B cell (primary cell): ENCODE data around the gene MBNL1.

Source experiments
- EZH2 ChIP-seq: IDR thresholded peaks from 2 replicates; pipeline ENCODE4 v1.6.1; 2012; ENCODE audit warnings: borderline replicate concordance, low read depth, mild to moderate bottlenecking, moderate library complexity, low read length; ENCODE audit not compliant: insufficient read depth, poor library complexity, severe bottlenecking
- TF ChIP-seq, protein P1 (sequence below): fragments of 200-600 bp; IDR thresholded peaks from one replicate; pipeline ENCODE4 v1.8.0; 2022; ENCODE audit warnings: antibody characterized with exemption, mild to moderate bottlenecking

DNA sequence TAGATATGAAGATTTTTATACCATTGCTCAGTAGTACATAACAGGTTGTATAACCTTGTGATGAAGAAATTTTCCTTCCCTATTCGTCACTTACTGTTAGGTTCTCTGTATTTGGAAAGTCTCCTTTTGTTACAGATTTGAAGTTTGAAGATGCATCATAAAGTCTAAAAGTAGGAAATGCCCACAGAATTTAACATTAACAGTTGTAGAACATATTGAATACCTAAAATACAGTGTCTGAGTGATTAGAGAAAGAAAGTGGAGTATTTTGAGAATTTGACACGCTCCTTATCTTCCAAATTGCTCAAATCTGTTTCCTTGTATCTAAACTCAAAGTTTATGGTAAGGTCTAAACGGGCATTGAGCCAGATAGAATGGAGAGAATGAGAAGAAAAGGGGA is 111.3 kb downstream of the MBNL1 start:
- TF ChIP-seq, protein P1, sequence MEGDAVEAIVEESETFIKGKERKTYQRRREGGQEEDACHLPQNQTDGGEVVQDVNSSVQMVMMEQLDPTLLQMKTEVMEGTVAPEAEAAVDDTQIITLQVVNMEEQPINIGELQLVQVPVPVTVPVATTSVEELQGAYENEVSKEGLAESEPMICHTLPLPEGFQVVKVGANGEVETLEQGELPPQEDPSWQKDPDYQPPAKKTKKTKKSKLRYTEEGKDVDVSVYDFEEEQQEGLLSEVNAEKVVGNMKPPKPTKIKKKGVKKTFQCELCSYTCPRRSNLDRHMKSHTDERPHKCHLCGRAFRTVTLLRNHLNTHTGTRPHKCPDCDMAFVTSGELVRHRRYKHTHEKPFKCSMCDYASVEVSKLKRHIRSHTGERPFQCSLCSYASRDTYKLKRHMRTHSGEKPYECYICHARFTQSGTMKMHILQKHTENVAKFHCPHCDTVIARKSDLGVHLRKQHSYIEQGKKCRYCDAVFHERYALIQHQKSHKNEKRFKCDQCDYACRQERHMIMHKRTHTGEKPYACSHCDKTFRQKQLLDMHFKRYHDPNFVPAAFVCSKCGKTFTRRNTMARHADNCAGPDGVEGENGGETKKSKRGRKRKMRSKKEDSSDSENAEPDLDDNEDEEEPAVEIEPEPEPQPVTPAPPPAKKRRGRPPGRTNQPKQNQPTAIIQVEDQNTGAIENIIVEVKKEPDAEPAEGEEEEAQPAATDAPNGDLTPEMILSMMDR = no peak
- TF ChIP-seq EZH2 = no peak
